WTC11 (cell line): ENCODE measurements around the gene IRAK1. TPM values are rescaled to one million over a fixed set of nuclear protein-coding genes. Genes with fewer than 3 reads are reported as not detected.
A peak's percentile ranks its signal among the peaks of the same experiment; 100 is the strongest.

Experiments used
- ATAC-seq: fragments of 200-7000 bp; cut with Tn5 transposase; 2 replicates; pipeline ENCODE4 v1.10.0; 2021; ENCODE audit warnings: mild to moderate bottlenecking, moderate library complexity
- CTCF ChIA-PET: fragments of 300-600 bp; sonication (Branson Sonifier 250); formaldehyde crosslinking; loops from one replicate; lab custom pipeline; 2021; ENCODE audit warnings: antibody characterized with exemption; lab: Charles Lee
- POLR2A ChIA-PET: fragments of 350-600 bp; sonication (Branson Sonifier 250); formaldehyde crosslinking; loops from one replicate; lab custom pipeline; 2021; ENCODE audit warnings: antibody characterized with exemption; lab: Charles Lee
- DNase-seq: peaks from one replicate; pipeline ENCODE4 v3.0.0; 2021; ENCODE audit warnings: low spot score
- H3K27ac Mint-ChIP-seq: 2 replicates; pipeline ENCODE4 v1.8.0; 2021; ENCODE audit warnings: mixed read lengths
- H3K27me3 Mint-ChIP-seq: 2 replicates; pipeline ENCODE4 v1.8.0; 2021; ENCODE audit warnings: low read depth, mild to moderate bottlenecking, moderate library complexity, mixed read lengths
- H3K36me3 Mint-ChIP-seq: 2 replicates; pipeline ENCODE4 v1.8.0; 2021; ENCODE audit warnings: mixed read lengths
- H3K4me1 Mint-ChIP-seq: 2 replicates; pipeline ENCODE4 v1.8.0; 2022; ENCODE audit warnings: mixed read lengths
- H3K4me3 Mint-ChIP-seq: 2 replicates; pipeline ENCODE4 v1.8.0; 2021; ENCODE audit warnings: mild to moderate bottlenecking, moderate library complexity, mixed read lengths
- H3K9me3 Mint-ChIP-seq: 2 replicates; pipeline ENCODE4 v1.8.0; 2021; ENCODE audit warnings: mixed read lengths
- CTCF ChIP-seq: fragments of 200-600 bp; IDR thresholded peaks from 2 replicates; pipeline ENCODE4 v1.8.0; 2022; ENCODE audit warnings: antibody characterized with exemption
- EMX1 ChIP-seq: fragments of 250-450 bp; sonication (Bioruptor Pico); IDR thresholded peaks from 2 replicates; pipeline ENCODE4 v1.8.0; 2021; ENCODE audit warnings: mild to moderate bottlenecking
- ETV6 ChIP-seq: sonication (generic); formaldehyde crosslinking; IDR thresholded peaks from 2 replicates; pipeline ENCODE4 v1.8.1; 2022; ENCODE audit warnings: mild to moderate bottlenecking, missing genetic modification reagents
- FOXK1 ChIP-seq: sonication (generic); formaldehyde crosslinking; IDR thresholded peaks from 2 replicates; pipeline ENCODE4 v1.8.0; 2022; ENCODE audit warnings: mild to moderate bottlenecking, moderate library complexity, missing genetic modification reagents
- GTF2I ChIP-seq: fragments of 250-450 bp; sonication (Bioruptor Pico); conservative IDR thresholded peaks from 2 replicates; pipeline ENCODE4 v1.4.0; 2021; ENCODE audit warnings: mild to moderate bottlenecking
- IRF2 ChIP-seq: sonication (generic); formaldehyde crosslinking; IDR thresholded peaks from 2 replicates; pipeline ENCODE4 v1.8.0; 2022; ENCODE audit warnings: low read depth, missing genetic modification reagents, borderline replicate concordance
- MYBL2 ChIP-seq: sonication (generic); formaldehyde crosslinking; IDR thresholded peaks from 2 replicates; pipeline ENCODE4 v1.8.1; 2023; ENCODE audit warnings: mild to moderate bottlenecking, moderate library complexity, missing genetic modification reagents
- NFATC4 ChIP-seq: fragments of 250-450 bp; sonication (Bioruptor Pico); IDR thresholded peaks from 2 replicates; pipeline ENCODE4 v1.9.0; 2021; ENCODE audit warnings: mild to moderate bottlenecking
- NR2C2 ChIP-seq: sonication (generic); formaldehyde crosslinking; IDR thresholded peaks from 2 replicates; pipeline ENCODE4 v1.8.0; 2022; ENCODE audit warnings: mild to moderate bottlenecking, missing genetic modification reagents
- NR3C1 ChIP-seq: sonication (generic); formaldehyde crosslinking; conservative IDR thresholded peaks from 2 replicates; pipeline ENCODE4 v1.8.1; 2023; ENCODE audit warnings: low read depth, mild to moderate bottlenecking, missing genetic modification reagents
- TCF7 ChIP-seq: sonication (generic); formaldehyde crosslinking; IDR thresholded peaks from 2 replicates; pipeline ENCODE4 v1.8.0; 2022; ENCODE audit warnings: mild to moderate bottlenecking, low read depth, missing genetic modification reagents, moderate library complexity
- ZNF317 ChIP-seq: sonication (generic); formaldehyde crosslinking; IDR thresholded peaks from 2 replicates; pipeline ENCODE4 v1.8.1; 2023; ENCODE audit warnings: low read depth, mild to moderate bottlenecking, moderate library complexity, missing genetic modification reagents, borderline replicate concordance
- ZNF416 ChIP-seq: fragments of 250-450 bp; sonication (Bioruptor Pico); IDR thresholded peaks from 2 replicates; pipeline ENCODE4 v1.9.0; 2021; ENCODE audit warnings: mild to moderate bottlenecking, inconsistent platforms
- ZNF671 ChIP-seq: fragments of 250-450 bp; sonication (Bioruptor Pico); IDR thresholded peaks from 2 replicates; pipeline ENCODE4 v1.8.0; 2021; ENCODE audit warnings: mild to moderate bottlenecking
- total RNA-seq: library from RNA; stranded (reverse); gene quantifications from 3 replicates; pipeline ENCODE4 v1.2.3, GENCODE V29; 2021
- TF ChIP-seq, protein P1 (sequence below): sonication (generic); formaldehyde crosslinking; conservative IDR thresholded peaks from 2 replicates; pipeline ENCODE4 v1.8.1; 2022; ENCODE audit warnings: mild to moderate bottlenecking, missing genetic modification reagents
- TF ChIP-seq, protein P2 (sequence below): fragments of 250-450 bp; sonication (Bioruptor Pico); IDR thresholded peaks from 2 replicates; pipeline ENCODE4 v1.9.0; 2021; ENCODE audit warnings: mild to moderate bottlenecking
- TF ChIP-seq, protein P3 (sequence below): sonication (generic); formaldehyde crosslinking; conservative IDR thresholded peaks from 2 replicates; pipeline ENCODE4 v1.8.1; 2023; ENCODE audit warnings: mild to moderate bottlenecking, low read depth, missing genetic modification reagents, moderate library complexity
- TF ChIP-seq, protein P4 (sequence below): sonication (generic); formaldehyde crosslinking; IDR thresholded peaks from 2 replicates; pipeline ENCODE4 v1.8.0; 2023; ENCODE audit warnings: missing genetic modification reagents, mild to moderate bottlenecking, borderline replicate concordance
- TF ChIP-seq, protein P5 (sequence below): sonication (generic); formaldehyde crosslinking; IDR thresholded peaks from 2 replicates; pipeline ENCODE4 v1.8.0; 2023; ENCODE audit warnings: mild to moderate bottlenecking, missing genetic modification reagents
- TF ChIP-seq, protein P6 (sequence below): sonication (generic); formaldehyde crosslinking; IDR thresholded peaks from 2 replicates; pipeline ENCODE4 v1.8.1; 2023; ENCODE audit warnings: mild to moderate bottlenecking, missing genetic modification reagents

Gene IRAK1
- total RNA-seq, 1 experiment from 2014 or later: 32.1 TPM

GRCh38 chrX:154048398-154048797, 28.7 kb upstream of the IRAK1 start (continued):
- no peak for TF ChIP-seq CTCF
- no peak for TF ChIP-seq MYBL2 (CRISPR knock-in tag)
- no peak for TF ChIP-seq GTF2I (CRISPR knock-in tag)
- TF ChIP-seq, all 79 proteins: peak for 0

- Mint-ChIP-seq H3K4me3 (no peak overlapping the region; the same call in 1 of the 2 replicates), H3K27me3 (no peaks in the 10 kb centered on the region; the same call in 1 of the 2 replicates), H3K9me3 (no peaks in the 10 kb centered on the region), H3K36me3 (peaks cover 11% of the 10 kb centered on the region; the same call in 1 of the 2 replicates), H3K4me1 (peaks cover 49% of the 10 kb centered on the region), H3K27ac (peak overlapping the region; percentile 79)
- TF ChIP-seq TCF7 (CRISPR knock-in tag) (no peak), ZNF416 (CRISPR knock-in tag) (no peak), IRF2 (no peak), NR3C1 (no peak), FOXK1 (CRISPR knock-in tag) (no peak), NFATC4 (no peak), ETV6 (CRISPR knock-in tag) (no peak), NR2C2 (CRISPR knock-in tag) (no peak), ZNF317 (CRISPR knock-in tag) (no peak), EMX1 (CRISPR knock-in tag) (no peak), ZNF671 (no peak)
- TF ChIP-seq, protein P1, sequence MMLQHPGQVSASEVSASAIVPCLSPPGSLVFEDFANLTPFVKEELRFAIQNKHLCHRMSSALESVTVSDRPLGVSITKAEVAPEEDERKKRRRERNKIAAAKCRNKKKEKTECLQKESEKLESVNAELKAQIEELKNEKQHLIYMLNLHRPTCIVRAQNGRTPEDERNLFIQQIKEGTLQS (CRISPR knock-in tag): no peak
- TF ChIP-seq, protein P2, sequence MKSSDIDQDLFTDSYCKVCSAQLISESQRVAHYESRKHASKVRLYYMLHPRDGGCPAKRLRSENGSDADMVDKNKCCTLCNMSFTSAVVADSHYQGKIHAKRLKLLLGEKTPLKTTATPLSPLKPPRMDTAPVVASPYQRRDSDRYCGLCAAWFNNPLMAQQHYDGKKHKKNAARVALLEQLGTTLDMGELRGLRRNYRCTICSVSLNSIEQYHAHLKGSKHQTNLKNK (CRISPR knock-in tag): no peak
- TF ChIP-seq, protein P3, sequence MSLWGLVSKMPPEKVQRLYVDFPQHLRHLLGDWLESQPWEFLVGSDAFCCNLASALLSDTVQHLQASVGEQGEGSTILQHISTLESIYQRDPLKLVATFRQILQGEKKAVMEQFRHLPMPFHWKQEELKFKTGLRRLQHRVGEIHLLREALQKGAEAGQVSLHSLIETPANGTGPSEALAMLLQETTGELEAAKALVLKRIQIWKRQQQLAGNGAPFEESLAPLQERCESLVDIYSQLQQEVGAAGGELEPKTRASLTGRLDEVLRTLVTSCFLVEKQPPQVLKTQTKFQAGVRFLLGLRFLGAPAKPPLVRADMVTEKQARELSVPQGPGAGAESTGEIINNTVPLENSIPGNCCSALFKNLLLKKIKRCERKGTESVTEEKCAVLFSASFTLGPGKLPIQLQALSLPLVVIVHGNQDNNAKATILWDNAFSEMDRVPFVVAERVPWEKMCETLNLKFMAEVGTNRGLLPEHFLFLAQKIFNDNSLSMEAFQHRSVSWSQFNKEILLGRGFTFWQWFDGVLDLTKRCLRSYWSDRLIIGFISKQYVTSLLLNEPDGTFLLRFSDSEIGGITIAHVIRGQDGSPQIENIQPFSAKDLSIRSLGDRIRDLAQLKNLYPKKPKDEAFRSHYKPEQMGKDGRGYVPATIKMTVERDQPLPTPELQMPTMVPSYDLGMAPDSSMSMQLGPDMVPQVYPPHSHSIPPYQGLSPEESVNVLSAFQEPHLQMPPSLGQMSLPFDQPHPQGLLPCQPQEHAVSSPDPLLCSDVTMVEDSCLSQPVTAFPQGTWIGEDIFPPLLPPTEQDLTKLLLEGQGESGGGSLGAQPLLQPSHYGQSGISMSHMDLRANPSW (CRISPR knock-in tag): no peak
- TF ChIP-seq, protein P4, sequence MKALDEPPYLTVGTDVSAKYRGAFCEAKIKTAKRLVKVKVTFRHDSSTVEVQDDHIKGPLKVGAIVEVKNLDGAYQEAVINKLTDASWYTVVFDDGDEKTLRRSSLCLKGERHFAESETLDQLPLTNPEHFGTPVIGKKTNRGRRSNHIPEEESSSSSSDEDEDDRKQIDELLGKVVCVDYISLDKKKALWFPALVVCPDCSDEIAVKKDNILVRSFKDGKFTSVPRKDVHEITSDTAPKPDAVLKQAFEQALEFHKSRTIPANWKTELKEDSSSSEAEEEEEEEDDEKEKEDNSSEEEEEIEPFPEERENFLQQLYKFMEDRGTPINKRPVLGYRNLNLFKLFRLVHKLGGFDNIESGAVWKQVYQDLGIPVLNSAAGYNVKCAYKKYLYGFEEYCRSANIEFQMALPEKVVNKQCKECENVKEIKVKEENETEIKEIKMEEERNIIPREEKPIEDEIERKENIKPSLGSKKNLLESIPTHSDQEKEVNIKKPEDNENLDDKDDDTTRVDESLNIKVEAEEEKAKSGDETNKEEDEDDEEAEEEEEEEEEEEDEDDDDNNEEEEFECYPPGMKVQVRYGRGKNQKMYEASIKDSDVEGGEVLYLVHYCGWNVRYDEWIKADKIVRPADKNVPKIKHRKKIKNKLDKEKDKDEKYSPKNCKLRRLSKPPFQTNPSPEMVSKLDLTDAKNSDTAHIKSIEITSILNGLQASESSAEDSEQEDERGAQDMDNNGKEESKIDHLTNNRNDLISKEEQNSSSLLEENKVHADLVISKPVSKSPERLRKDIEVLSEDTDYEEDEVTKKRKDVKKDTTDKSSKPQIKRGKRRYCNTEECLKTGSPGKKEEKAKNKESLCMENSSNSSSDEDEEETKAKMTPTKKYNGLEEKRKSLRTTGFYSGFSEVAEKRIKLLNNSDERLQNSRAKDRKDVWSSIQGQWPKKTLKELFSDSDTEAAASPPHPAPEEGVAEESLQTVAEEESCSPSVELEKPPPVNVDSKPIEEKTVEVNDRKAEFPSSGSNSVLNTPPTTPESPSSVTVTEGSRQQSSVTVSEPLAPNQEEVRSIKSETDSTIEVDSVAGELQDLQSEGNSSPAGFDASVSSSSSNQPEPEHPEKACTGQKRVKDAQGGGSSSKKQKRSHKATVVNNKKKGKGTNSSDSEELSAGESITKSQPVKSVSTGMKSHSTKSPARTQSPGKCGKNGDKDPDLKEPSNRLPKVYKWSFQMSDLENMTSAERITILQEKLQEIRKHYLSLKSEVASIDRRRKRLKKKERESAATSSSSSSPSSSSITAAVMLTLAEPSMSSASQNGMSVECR (CRISPR knock-in tag): no peak
- TF ChIP-seq, protein P5, sequence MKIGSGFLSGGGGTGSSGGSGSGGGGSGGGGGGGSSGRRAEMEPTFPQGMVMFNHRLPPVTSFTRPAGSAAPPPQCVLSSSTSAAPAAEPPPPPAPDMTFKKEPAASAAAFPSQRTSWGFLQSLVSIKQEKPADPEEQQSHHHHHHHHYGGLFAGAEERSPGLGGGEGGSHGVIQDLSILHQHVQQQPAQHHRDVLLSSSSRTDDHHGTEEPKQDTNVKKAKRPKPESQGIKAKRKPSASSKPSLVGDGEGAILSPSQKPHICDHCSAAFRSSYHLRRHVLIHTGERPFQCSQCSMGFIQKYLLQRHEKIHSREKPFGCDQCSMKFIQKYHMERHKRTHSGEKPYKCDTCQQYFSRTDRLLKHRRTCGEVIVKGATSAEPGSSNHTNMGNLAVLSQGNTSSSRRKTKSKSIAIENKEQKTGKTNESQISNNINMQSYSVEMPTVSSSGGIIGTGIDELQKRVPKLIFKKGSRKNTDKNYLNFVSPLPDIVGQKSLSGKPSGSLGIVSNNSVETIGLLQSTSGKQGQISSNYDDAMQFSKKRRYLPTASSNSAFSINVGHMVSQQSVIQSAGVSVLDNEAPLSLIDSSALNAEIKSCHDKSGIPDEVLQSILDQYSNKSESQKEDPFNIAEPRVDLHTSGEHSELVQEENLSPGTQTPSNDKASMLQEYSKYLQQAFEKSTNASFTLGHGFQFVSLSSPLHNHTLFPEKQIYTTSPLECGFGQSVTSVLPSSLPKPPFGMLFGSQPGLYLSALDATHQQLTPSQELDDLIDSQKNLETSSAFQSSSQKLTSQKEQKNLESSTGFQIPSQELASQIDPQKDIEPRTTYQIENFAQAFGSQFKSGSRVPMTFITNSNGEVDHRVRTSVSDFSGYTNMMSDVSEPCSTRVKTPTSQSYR (CRISPR knock-in tag): no peak
- TF ChIP-seq, protein P6, sequence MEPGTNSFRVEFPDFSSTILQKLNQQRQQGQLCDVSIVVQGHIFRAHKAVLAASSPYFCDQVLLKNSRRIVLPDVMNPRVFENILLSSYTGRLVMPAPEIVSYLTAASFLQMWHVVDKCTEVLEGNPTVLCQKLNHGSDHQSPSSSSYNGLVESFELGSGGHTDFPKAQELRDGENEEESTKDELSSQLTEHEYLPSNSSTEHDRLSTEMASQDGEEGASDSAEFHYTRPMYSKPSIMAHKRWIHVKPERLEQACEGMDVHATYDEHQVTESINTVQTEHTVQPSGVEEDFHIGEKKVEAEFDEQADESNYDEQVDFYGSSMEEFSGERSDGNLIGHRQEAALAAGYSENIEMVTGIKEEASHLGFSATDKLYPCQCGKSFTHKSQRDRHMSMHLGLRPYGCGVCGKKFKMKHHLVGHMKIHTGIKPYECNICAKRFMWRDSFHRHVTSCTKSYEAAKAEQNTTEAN: no peak
- CTCF ChIA-PET: interaction anchor here (2.5 kb wide), 1 partner anchor 34 kb away, joined by 14 read pairs; no protein-coding TSS in a partner anchor
- POLR2A ChIA-PET: no interaction called here
- ATAC-seq: no peak
- DNase-seq: no peak
Measured at GRCh38 chrX:154046940-154047610, 27.4 kb upstream of the IRAK1 start.
